GM23338 (cell line): ENCODE measurements around the gene SH3TC1. TPM values are rescaled to one million over a fixed set of nuclear protein-coding genes. Genes with fewer than 3 reads are reported as not detected.

Source experiments
- ATAC-seq: fragments of 200-7000 bp; cut with Tn5 transposase; 3 replicates; pipeline ENCODE4 v1.9.1; 2020
- DNase-seq: peaks from one replicate; pipeline ENCODE4 v3.0.0-alpha.2; 2015; ENCODE audit warnings: low spot score
- H2AFZ ChIP-seq: fragments of 200-600 bp; sonication (generic); 2 replicates; pipeline ENCODE4 v1.8.0; 2016; ENCODE audit warnings: antibody characterized with exemption, mild to moderate bottlenecking, moderate library complexity
- H3F3A ChIP-seq: fragments of 200-600 bp; sonication (generic); replicated peaks from 2 replicates; pipeline ENCODE4 v1.8.0; 2017; ENCODE audit warnings: antibody characterized with exemption, mixed run types, low read depth
- H3K27ac ChIP-seq: fragments of 200-600 bp; sonication (generic); 2 replicates; pipeline ENCODE4 v1.6.1; 2016; ENCODE audit warnings: low read depth
- H3K27me3 ChIP-seq: fragments of 200-600 bp; sonication (generic); 2 replicates; pipeline ENCODE4 v1.8.0; 2016; ENCODE audit warnings: mild to moderate bottlenecking, mixed run types, moderate library complexity; ENCODE audit not compliant: insufficient read depth
- H3K36me3 ChIP-seq: fragments of 200-600 bp; sonication (generic); 2 replicates; pipeline ENCODE4 v1.8.0; 2016; ENCODE audit warnings: mild to moderate bottlenecking; ENCODE audit not compliant: insufficient read depth
- H3K4me1 ChIP-seq: fragments of 200-600 bp; sonication (generic); 2 replicates; pipeline ENCODE4 v1.8.0; 2016; ENCODE audit warnings: mild to moderate bottlenecking, moderate library complexity; ENCODE audit not compliant: insufficient read depth
- H3K4me2 ChIP-seq: fragments of 200-600 bp; sonication (generic); 2 replicates; pipeline ENCODE4 v1.7.1; 2017; ENCODE audit warnings: mixed run types
- H3K4me3 ChIP-seq: fragments of 200-600 bp; sonication (generic); 2 replicates; pipeline ENCODE4 v1.6.1; 2016; ENCODE audit warnings: mixed run types
- H3K79me2 ChIP-seq: fragments of 200-600 bp; sonication (generic); replicated peaks from 2 replicates; pipeline ENCODE4 v1.8.0; 2017; ENCODE audit warnings: mild to moderate bottlenecking; ENCODE audit not compliant: insufficient read depth
- H3K9me2 ChIP-seq: fragments of 200-600 bp; sonication (generic); 2 replicates; pipeline ENCODE4 v1.8.0; 2017; ENCODE audit not compliant: insufficient read depth
- H4K20me1 ChIP-seq: fragments of 200-600 bp; sonication (generic); replicated peaks from 2 replicates; pipeline ENCODE4 v1.8.0; 2017; ENCODE audit warnings: mild to moderate bottlenecking; ENCODE audit not compliant: insufficient read depth
- H3K27ac Mint-ChIP-seq: 2 replicates; pipeline ENCODE4 v1.8.0; 2020; ENCODE audit warnings: inconsistent platforms, mild to moderate bottlenecking, moderate library complexity, mixed read lengths
- H3K27me3 Mint-ChIP-seq: 3 replicates; pipeline ENCODE4 v1.8.0; 2022; ENCODE audit warnings: low read depth, mild to moderate bottlenecking, moderate library complexity, mixed read lengths, inconsistent platforms; ENCODE audit not compliant: insufficient read depth, poor library complexity
- H3K36me3 Mint-ChIP-seq: 3 replicates; pipeline ENCODE4 v1.8.0; 2021; ENCODE audit warnings: low read depth, mild to moderate bottlenecking, inconsistent platforms, moderate library complexity, mixed read lengths
- H3K4me1 Mint-ChIP-seq: 3 replicates; pipeline ENCODE4 v1.8.0; 2020; ENCODE audit warnings: mild to moderate bottlenecking, inconsistent platforms, mixed read lengths
- H3K4me3 Mint-ChIP-seq: 3 replicates; pipeline ENCODE4 v1.8.0; 2021; ENCODE audit warnings: moderate library complexity, mild to moderate bottlenecking, inconsistent platforms, mixed read lengths
- H3K9me3 Mint-ChIP-seq: 3 replicates; pipeline ENCODE4 v1.8.0; 2020; ENCODE audit warnings: moderate library complexity, mild to moderate bottlenecking, inconsistent platforms, mixed read lengths
- CTCF ChIP-seq, 2 experiments: fragments of 200-600 bp in 1 of 2; sonication (generic) in 1 of 2; conservative IDR thresholded peaks; 2 replicates each; pipeline versions ENCODE4 v1.5.1 to v1.6.1; 2016 to 2017; ENCODE audit warnings: antibody characterized with exemption in 2 of 2, low read depth in 2 of 2, mild to moderate bottlenecking in 2 of 2, moderate library complexity in 1 of 2
- ZNF114 ChIP-seq: fragments of 250-450 bp; sonication (Bioruptor Pico); IDR thresholded peaks from 2 replicates; pipeline ENCODE4 v1.5.0; 2020; ENCODE audit warnings: mild to moderate bottlenecking, moderate library complexity
- ZNF462 ChIP-seq: fragments of 250-450 bp; sonication (Bioruptor Pico); IDR thresholded peaks from 2 replicates; pipeline ENCODE4 v1.5.0; 2020; ENCODE audit warnings: mild to moderate bottlenecking, moderate library complexity
- polyA plus RNA-seq: library from polyadenylated mRNA; unstranded; fragments of >200 nt; fragmentation: Nextera tagmentation; extraction: Ambion mirVana; gene quantifications from 2 replicates; pipeline ENCODE4 v1.2.1, GENCODE V29; 2016
- total RNA-seq: library from RNA; depleted of rRNA; stranded (reverse); fragments of >200 nt; shearing (Covaris generic); gene quantifications from 2 replicates; pipeline ENCODE4 v1.2.3, GENCODE V29; 2014

SH3TC1 gene
- total and polyA plus RNA-seq, 2 experiments from 2014 or later = 0.07 TPM; not detected in 1

- Histone ChIP-seq H3K9me2 (no peaks in the 10 kb centered on the region), H3K4me3 (no peak overlapping the region), H2AFZ (peak overlapping the region; percentile 93), H3K4me1 (no peaks in the 10 kb centered on the region), H4K20me1 (no peaks in the 10 kb centered on the region), H3K4me2 (no peak overlapping the region), H3K27ac (no peak overlapping the region), H3K79me2 (no peaks in the 10 kb centered on the region), H3F3A (no peaks in the 10 kb centered on the region), H3K36me3 (no peaks in the 10 kb centered on the region), H3K27me3 (no peaks in the 10 kb centered on the region)
- Mint-ChIP-seq H3K4me1 (peaks cover 5% of the 10 kb centered on the region; the same call in 1 of the 3 replicates), H3K36me3 (no peaks in the 10 kb centered on the region), H3K27me3 (peaks cover 8% of the 10 kb centered on the region), H3K9me3 (no peaks in the 10 kb centered on the region), H3K27ac (no peak overlapping the region), H3K4me3 (no peak overlapping the region)
- DNase-seq (peak; percentile 96), ATAC-seq (peak; percentile 88)
- TF ChIP-seq ZNF462 (CRISPR knock-in tag) (0 out of 2 replicates have a peak, but pooled peaks have one; percentile 23), ZNF114 (CRISPR knock-in tag) (no peak), CTCF (conservative IDR thresholded peaks at IDR 0.05; ENCODE audit: low read depth in 2 of 2) (peak; percentile 80 to 94)
These were observed 43.0 kb downstream of the SH3TC1 start for GRCh38 chr4:8241895-8242696.
